GM13977 (cell line): Measurements from ENCODE around the gene OR10W1.
A peak's percentile ranks its signal among the peaks of the same experiment; 100 is the strongest.

Experiments used
- DNase-seq: peaks from one replicate; pipeline ENCODE4 v3.0.0; 2012; ENCODE audit warnings: low spot score
- CTCF ChIP-seq: IDR thresholded peaks from 2 replicates; pipeline ENCODE4 v1.5.1; 2012; ENCODE audit warnings: mild to moderate bottlenecking, control low read depth; ENCODE audit not compliant: insufficient read depth; ENCODE audit errors: extremely low read depth, missing control alignments
- in situ Hi-C: fragments of 300-500 bp; cut with MboI; formaldehyde crosslinking; loops from one replicate; pipeline ENCODE4 v1.12.0; 2022; ENCODE audit warnings: low sequenced_read_pairs, low pct_unique_long_range_greater_than_20kb, mixed read lengths, inconsistent platforms; ENCODE audit not compliant: unreplicated experiment

The OR10W1 gene

DNA sequence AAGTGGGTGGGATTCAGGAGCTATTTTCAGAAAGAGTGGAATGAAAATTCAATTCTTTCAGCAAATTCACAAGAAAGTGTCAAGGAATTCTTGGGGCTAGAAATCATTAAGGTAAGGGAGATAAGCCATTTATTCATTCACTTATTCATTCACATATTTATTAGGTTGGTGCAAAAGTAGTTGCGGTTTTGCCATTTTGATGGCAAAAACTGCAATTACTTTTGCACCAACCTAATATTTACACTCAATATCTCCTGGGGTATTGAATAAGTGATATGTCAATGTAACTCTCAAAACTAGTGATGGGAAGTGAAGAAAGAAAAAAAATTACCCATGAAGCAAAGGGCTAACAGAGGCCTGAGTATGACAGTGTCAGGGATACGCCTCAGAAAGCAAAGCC lies at the start of gene OR10W1:
Gene OR10W1, minus strand, starts transcription at position 119 of the 400 bp plus-strand sequence. CDS start 402 bp downstream, outside the sequence.
- in situ Hi-C loops = no loop called here
- TF ChIP-seq CTCF = no peak
- no peak for DNase-seq

- no peak for DNase-seq
- TF ChIP-seq CTCF = no peak
- in situ Hi-C loops = no loop called here
Observed at GRCh38 chr11:58316142-58316541, 48.1 kb upstream of the OR10W1 start.

- TF ChIP-seq CTCF = no peak
- DNase-seq = no peak
- in situ Hi-C loops = no loop called here
Observed at GRCh38 chr11:58301576-58301975, 33.5 kb upstream of the OR10W1 start.

DNA sequence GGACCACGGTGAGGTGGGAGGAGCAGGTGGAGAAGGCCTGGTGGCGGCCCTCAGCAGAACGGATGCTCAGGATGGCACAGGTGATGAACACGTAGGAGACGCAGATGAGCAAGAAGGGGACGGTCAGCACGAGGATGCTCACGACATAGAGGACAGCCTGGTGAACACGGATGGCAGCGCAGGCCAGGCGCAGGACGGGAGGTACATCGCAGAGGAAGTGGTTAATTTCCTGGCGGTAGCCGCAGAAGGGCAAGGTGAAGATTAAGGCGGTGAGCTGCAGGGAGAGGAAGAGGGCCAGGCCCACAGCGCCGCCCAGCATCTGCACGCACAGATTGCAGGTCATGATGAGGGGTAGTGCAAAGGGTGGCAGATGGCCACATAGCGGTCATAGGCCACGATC lies 24.0 kb upstream of the OR10W1 start:
- in situ Hi-C loops = no loop called here
- no peak for TF ChIP-seq CTCF
- DNase-seq = no peak

DNA sequence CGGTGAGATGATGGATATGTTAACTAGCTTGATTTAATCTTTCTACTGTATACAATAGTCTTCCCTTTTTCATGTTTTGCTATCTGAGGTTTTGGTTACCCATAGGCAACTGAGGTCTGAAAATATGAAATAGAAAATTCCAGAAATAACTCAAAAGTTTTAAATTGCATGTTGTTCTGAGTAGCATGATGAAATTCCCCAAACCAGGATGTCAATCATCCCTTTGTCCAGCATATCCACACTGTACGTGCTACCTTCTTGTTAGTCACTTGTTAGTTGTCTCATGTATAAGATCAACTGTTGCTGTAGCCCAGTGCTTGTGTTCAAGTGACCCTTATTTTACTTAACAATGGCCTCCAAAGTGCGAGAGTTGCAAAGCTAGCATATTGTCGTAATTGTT lies 21.2 kb upstream of the OR10W1 start:
- in situ Hi-C loops = no loop called here
- TF ChIP-seq CTCF = no peak
- DNase-seq = no peak

GRCh38 chr11:58286249-58286648 lies 18.2 kb upstream of the OR10W1 start:
- peak; percentile 40 for DNase-seq
- peak; percentile 80 for TF ChIP-seq CTCF
- in situ Hi-C loops = no loop called here

DNA sequence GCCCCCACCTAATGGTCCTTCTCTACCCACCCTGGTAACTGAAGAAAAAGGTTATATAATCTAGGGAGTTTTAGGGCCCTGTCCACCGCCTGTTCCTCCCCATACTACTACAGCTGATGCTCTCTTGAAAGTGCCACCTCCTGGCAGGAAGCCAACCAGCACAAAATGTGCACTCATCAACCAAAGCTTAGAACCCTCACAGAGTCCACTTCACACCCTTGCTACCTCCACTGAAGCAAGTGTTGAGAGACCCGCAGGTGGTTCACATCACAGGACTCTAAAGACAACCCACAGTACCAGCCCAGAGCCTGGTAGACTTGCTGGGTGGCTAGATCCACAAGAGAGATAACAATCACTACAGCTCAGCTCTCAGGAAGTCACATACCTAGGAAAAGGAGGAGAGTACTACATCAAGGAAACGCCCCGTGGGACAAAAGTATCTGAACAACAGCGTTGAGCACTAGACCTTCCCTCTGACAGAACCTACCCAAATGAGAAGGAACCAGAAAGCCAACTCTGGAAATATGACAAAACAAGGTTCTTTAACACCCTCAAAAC lies 17.5 kb upstream of the OR10W1 start:
- in situ Hi-C loops = no loop called here
- DNase-seq = no peak
- no peak for TF ChIP-seq CTCF
